ENCODE measurements around the gene PDZK1.
"Not testable (repeated sequence)": the region's sequence is repeated elsewhere in the genome, so short reads cannot be mapped to it uniquely, and the experiment has no call there.

PDZK1 gene

GRCh38 chr1:145707183-145707867 lies at the start of gene PDZK1:
Gene PDZK1 (minus strand): TSS chr1:145707368. CDS start chr1:145688021, 19,347 bp downstream.
- DNase-seq = no peak

- DNase-seq = no peak
Observed at GRCh38 chr1:145751491-145752037, 44.4 kb upstream of the PDZK1 start.

- no peak for DNase-seq
Observed at GRCh38 chr1:145750426-145750825, 43.3 kb upstream of the PDZK1 start.

- no peak for DNase-seq
Observed at GRCh38 chr1:145747398-145748247, 40.5 kb upstream of the PDZK1 start.

- DNase-seq = no peak
Observed at GRCh38 chr1:145740269-145740668, 33.1 kb upstream of the PDZK1 start.

GRCh38 chr1:145736191-145736590 lies 29.0 kb upstream of the PDZK1 start:
- DNase-seq = no peak

GRCh38 chr1:145730900-145731299 lies 23.7 kb upstream of the PDZK1 start:
- no peak for DNase-seq

- no peak for DNase-seq
Observed at GRCh38 chr1:145730467-145730866, 23.3 kb upstream of the PDZK1 start.

GRCh38 chr1:145729666-145730436 lies 22.7 kb upstream of the PDZK1 start:
- no peak for DNase-seq

- no peak for DNase-seq
Observed at GRCh38 chr1:145729196-145729595, 22.0 kb upstream of the PDZK1 start.

- DNase-seq = not testable (repeated sequence)
Observed at GRCh38 chr1:145726193-145726592, 19.0 kb upstream of the PDZK1 start.

- peak; percentile 21 for DNase-seq
Observed at GRCh38 chr1:145720878-145721671, 13.9 kb upstream of the PDZK1 start.

GRCh38 chr1:145720556-145720877 lies 13.3 kb upstream of the PDZK1 start:
- DNase-seq = no peak

- no peak for DNase-seq
Observed at GRCh38 chr1:145719230-145720079, 12.3 kb upstream of the PDZK1 start, which contains the start of gene CD160. Gene CD160 (plus strand): TSS chr1:145719499. CDS start chr1:145728328, 8,829 bp downstream.

GRCh38 chr1:145718465-145718864 lies 11.3 kb upstream of the PDZK1 start:
- DNase-seq = not testable (repeated sequence)

GRCh38 chr1:145717833-145718232 lies 10.7 kb upstream of the PDZK1 start:
- DNase-seq = no peak

GRCh38 chr1:145716641-145717345 lies 9.6 kb upstream of the PDZK1 start:
- no peak for DNase-seq

GRCh38 chr1:145714524-145715111 lies 7.5 kb upstream of the PDZK1 start:
- no peak for DNase-seq

GRCh38 chr1:145711213-145711651 lies 4.1 kb upstream of the PDZK1 start:
- DNase-seq = no peak
